ENCODE data around the gene FOS. TPM values are rescaled to one million over a fixed set of nuclear protein-coding genes. Genes with fewer than 3 reads are reported as not detected.

The FOS gene
- total RNA-seq, 4 donors from 2014 or later = 77.0 to 526 (median 215) TPM

DNA sequence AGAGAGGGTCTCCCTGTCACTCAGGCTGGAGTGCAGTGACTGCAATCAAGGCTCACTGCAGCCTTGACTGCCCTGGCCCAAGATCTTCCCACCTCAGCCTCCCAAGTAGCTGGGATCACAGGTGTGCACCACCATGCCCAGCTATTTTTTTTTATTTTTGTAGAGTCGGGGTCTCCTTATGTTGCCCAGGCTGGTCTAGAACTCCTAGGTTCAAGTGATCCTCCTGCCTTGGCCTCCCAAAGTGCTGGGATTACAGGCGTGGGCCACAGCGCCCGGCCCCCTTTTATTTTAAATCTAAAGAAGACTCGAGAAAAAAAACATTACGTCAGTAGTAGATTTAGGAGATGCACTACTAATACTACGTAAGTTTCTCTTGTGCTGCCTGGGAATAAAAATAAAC lies 14.3 kb downstream of the FOS start:
- TF ChIP-seq, protein P1, sequence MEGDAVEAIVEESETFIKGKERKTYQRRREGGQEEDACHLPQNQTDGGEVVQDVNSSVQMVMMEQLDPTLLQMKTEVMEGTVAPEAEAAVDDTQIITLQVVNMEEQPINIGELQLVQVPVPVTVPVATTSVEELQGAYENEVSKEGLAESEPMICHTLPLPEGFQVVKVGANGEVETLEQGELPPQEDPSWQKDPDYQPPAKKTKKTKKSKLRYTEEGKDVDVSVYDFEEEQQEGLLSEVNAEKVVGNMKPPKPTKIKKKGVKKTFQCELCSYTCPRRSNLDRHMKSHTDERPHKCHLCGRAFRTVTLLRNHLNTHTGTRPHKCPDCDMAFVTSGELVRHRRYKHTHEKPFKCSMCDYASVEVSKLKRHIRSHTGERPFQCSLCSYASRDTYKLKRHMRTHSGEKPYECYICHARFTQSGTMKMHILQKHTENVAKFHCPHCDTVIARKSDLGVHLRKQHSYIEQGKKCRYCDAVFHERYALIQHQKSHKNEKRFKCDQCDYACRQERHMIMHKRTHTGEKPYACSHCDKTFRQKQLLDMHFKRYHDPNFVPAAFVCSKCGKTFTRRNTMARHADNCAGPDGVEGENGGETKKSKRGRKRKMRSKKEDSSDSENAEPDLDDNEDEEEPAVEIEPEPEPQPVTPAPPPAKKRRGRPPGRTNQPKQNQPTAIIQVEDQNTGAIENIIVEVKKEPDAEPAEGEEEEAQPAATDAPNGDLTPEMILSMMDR (IDR thresholded peaks at IDR 0.05; ENCODE audit: low read depth) = no peak

DNA sequence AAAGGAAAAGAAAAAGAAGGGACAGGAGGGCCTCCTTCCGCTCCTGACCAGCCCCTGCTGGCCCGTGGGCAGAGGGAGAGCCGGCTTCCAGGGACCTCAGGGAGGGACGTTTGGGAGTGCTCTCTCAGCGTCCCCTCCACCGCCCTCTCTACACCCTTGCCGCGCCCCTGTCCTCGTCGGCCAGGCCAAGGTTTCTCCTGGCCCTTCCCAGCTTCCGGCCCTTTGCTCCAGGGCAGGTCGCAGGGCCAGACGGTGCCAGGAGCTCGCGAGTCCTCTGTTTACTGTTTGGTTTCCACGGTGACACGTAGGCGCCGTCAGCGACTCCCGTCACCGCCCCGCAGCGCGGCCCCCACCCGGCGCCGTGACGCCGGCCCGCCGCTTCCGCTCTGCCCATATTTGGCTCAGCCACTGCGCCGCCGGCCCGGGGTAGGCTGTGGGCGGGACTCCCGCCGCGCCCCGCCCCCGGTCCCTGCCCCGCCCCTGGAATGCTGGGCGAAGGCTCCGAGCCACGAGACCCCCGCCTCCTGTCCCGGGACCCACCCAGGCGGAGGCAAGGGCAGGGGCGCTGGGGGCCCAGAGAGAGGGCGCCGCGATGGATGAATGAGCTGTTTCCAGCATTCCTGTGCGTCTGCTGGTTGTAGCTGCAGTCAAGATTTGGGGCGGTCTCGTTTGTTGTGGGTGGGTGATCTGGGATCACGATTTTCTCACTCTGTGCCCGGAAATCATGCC lies 15.5 kb downstream of the FOS start:
- TF ChIP-seq, protein P1 (IDR thresholded peaks at IDR 0.05; ENCODE audit: low read depth) = no peak

DNA sequence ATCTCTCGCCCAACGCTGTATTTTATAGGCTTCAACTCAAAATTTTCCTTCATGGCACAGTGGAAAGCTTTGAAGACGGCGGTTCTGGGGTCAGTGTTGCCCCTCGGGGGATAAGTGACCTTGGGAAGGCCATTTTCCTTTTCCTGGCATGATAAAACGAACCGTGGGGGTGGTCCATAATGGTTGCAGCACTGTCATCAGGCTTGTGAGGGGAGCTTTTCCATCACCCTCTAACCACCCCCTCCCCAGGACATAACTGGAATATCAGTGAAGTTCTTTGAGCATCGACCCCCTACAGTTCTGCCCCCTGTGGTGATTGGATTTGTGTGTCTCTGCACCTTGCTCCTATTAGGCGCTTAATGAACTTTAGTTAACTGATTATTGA lies 16.0 kb downstream of the FOS start:
- TF ChIP-seq, protein P1 (IDR thresholded peaks at IDR 0.05; ENCODE audit: low read depth) = no peak

DNA sequence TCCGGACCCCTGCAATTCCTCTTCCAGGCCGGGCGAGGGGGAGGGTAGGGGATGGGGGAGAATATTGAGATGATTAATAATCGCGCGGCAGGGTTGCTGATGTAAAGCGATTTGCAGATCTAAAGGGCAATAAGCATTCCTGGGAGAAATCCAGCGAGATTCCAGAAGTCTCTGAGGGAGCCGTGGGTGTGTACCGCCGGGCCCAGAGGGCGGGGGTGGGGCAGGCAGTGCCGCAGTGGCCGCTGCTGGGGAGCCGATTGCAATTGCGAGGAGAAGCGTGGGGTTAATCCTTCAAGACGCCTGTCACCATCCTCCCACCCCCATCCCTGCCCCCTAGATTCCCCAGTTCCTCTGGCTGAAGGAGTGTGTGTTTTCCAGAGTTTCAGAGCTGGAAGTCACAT lies 16.4 kb downstream of the FOS start:
- TF ChIP-seq, protein P1 (IDR thresholded peaks at IDR 0.05; ENCODE audit: low read depth) = no peak

DNA sequence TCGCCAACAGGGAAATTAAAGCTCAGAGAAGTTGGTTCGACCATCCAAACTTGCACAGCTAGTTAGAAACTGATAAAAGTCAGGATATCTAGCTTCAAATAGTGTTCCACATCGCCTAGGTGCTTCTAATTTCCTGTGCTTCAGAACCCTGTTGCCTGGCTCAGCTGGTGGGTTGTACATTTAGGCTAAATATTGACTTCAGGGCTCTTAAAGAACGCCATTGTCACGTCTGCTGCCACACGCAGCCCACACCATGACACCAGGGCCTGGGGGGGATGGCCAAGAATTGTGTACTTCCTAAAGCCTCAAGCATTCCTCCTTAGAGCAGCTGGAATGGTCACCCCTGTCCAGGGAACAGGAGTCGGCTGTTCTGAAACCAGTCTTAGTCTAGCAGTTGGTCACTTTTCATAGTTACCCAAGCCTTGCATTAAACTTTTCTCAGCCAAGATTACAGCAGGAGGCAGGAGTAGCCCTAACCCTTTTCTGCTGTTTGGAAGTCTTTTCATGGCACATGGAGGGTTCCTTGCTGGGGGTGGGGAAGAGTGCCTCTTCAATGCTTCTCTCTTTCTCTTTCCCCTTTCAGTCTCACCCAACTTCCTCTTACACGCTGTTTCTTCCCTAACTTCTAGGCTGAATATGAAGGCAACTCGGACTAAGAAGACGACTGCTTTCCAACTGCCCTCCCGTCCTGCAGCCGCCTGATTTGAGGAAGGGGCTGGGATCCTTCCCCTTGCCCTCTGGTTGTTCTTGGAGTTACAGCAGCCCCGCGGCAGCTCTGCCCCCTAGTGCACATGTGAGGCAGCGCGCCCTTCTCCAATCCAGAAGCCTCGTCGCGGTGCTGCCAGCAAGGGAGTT lies 17.1 kb downstream of the FOS start:
- TF ChIP-seq, protein P1 (IDR thresholded peaks at IDR 0.05; ENCODE audit: low read depth) = no peak

DNA sequence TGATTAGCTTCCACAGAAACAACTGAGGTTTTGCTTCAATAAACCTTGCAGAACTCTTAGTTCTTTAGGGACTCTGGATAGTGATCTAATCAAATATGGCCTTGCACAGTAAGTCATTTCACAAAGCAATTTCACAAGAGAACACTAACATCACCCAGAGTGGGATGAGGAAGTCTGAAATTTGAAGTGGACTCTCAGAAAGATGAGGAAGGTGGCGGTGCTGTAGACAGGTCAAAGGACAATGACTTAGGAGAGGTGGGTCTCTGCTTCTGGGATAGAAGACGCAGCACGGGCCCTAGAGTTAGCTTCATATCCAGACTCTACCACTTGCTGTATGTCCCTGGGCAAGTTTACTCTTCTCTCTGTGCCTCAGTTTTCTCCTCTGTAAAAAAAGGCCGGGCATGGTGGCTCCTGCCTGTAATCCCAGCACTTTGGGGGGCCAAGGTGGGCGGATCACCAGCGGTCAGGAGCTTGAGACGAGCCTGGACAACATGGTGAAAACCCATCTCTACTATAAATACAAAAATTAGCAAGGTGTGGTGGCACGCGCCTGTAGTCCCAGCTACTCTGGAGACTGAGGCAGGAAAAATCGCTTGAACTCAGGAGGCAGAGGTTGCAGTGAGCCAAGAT lies 18.9 kb downstream of the FOS start:
- TF ChIP-seq, protein P1 (IDR thresholded peaks at IDR 0.05; ENCODE audit: low read depth) = no peak
